OCI-LY7 (cell line): ENCODE data around the gene GLB1L3. TPM values are rescaled to one million over a fixed set of nuclear protein-coding genes. Genes with fewer than 3 reads are reported as not detected.

Experiments used
- BruUV-seq: library from RNA; stranded (reverse); fragments of 400-500 nt; replicated peaks from 2 replicates; lab custom pipeline; 2021; lab: Mats Ljungman, UMichigan
- CTCF ChIA-PET: fragments of 300-600 bp; sonication (Branson Sonifier 250); formaldehyde crosslinking; loops from one replicate; lab custom pipeline; 2022; ENCODE audit warnings: antibody characterized with exemption; ENCODE audit not compliant: unreplicated experiment; lab: Charles Lee
- POLR2A ChIA-PET: fragments of 300-600 bp; sonication (Branson Sonifier 250); formaldehyde crosslinking; loops from one replicate; lab custom pipeline; 2022; ENCODE audit warnings: antibody characterized with exemption; lab: Charles Lee
- DNase-seq: peaks from one replicate; pipeline ENCODE4 v3.0.0-alpha.2; 2015; ENCODE audit warnings: low spot score
- H2AFZ ChIP-seq: fragments of 200-600 bp; sonication (generic), shearing (Covaris generic); 2 replicates; pipeline ENCODE4 v1.6.1; 2014; ENCODE audit warnings: mild to moderate bottlenecking, antibody characterized with exemption, low read length, moderate library complexity
- H3K27ac ChIP-seq: fragments of 200-600 bp; sonication (generic); 2 replicates; pipeline ENCODE4 v1.5.1; 2014; ENCODE audit warnings: mixed run types, low read depth, mild to moderate bottlenecking, moderate library complexity, low read length, inconsistent platforms; ENCODE audit not compliant: poor library complexity, severe bottlenecking
- H3K36me3 ChIP-seq: fragments of 200-600 bp; sonication (generic); 2 replicates; pipeline ENCODE4 v1.6.1; 2014; ENCODE audit warnings: mild to moderate bottlenecking, antibody characterized with exemption, low read length, moderate library complexity, mixed read lengths; ENCODE audit not compliant: insufficient read depth
- H3K4me1 ChIP-seq: fragments of 200-600 bp; sonication (generic); 2 replicates; pipeline ENCODE4 v1.5.1; 2014; ENCODE audit warnings: mild to moderate bottlenecking, low read length; ENCODE audit not compliant: insufficient read depth, poor library complexity, severe bottlenecking
- H3K4me2 ChIP-seq: fragments of 200-600 bp; sonication (generic); 2 replicates; pipeline ENCODE4 v1.6.1; 2014; ENCODE audit warnings: mild to moderate bottlenecking, low read length
- H3K4me3 ChIP-seq: fragments of 200-600 bp; sonication (generic); 2 replicates; pipeline ENCODE4 v1.5.1; 2014; ENCODE audit warnings: mild to moderate bottlenecking, low read depth, low read length; ENCODE audit not compliant: poor library complexity, severe bottlenecking
- H3K79me2 ChIP-seq: fragments of 200-600 bp; sonication (generic); 2 replicates; pipeline ENCODE4 v1.6.1; 2016; ENCODE audit warnings: low read depth, mild to moderate bottlenecking, low read length, moderate library complexity, mixed read lengths; ENCODE audit not compliant: insufficient read depth
- H3K9me2 ChIP-seq: fragments of 200-600 bp; sonication (generic); 2 replicates; pipeline ENCODE4 v1.6.1; 2016; ENCODE audit warnings: mild to moderate bottlenecking, low read length, mixed read lengths; ENCODE audit not compliant: insufficient read depth
- H3K9me3 ChIP-seq: fragments of 200-600 bp; sonication (generic); 2 replicates; pipeline ENCODE4 v1.6.1; 2014; ENCODE audit warnings: mild to moderate bottlenecking, mixed run types, low read length, mixed read lengths
- H4K20me1 ChIP-seq: fragments of 200-600 bp; sonication (generic); 2 replicates; pipeline ENCODE4 v1.6.1; 2014; ENCODE audit warnings: mild to moderate bottlenecking, antibody characterized with exemption, low read length, moderate library complexity, mixed read lengths; ENCODE audit not compliant: insufficient read depth
- EZH2phosphoT487 ChIP-seq: fragments of 200-600 bp; sonication (generic); IDR thresholded peaks from 2 replicates; pipeline ENCODE4 v1.6.1; 2018; ENCODE audit warnings: low read depth, borderline replicate concordance, mild to moderate bottlenecking, mixed run types, antibody characterized with exemption, low read length, moderate library complexity, mixed read lengths
- intact Hi-C: fragments of 100-400 bp; cut with micrococcal nuclease; formaldehyde crosslinking; loops from one replicate; pipeline ENCODE4 v1.10.0; 2022; ENCODE audit not compliant: unreplicated experiment
- total RNA-seq, 2 experiments: library from RNA; depleted of rRNA in 1 of 2; stranded (reverse); fragments of >200 nt in 1 of 2; shearing (Covaris generic) in 1 of 2; gene quantifications; 2 replicates each; pipeline ENCODE4 v1.2.3, GENCODE V29; 2014 to 2022
- TF ChIP-seq, protein P1 (sequence below): fragments of 200-600 bp; sonication (generic); conservative IDR thresholded peaks from 2 replicates; pipeline ENCODE4 v1.5.1; 2014; ENCODE audit warnings: mild to moderate bottlenecking, antibody characterized with exemption, low read length, moderate library complexity, mixed read lengths

Gene GLB1L3
- total RNA-seq, 2 experiments from 2014 or later = not detected

DNA sequence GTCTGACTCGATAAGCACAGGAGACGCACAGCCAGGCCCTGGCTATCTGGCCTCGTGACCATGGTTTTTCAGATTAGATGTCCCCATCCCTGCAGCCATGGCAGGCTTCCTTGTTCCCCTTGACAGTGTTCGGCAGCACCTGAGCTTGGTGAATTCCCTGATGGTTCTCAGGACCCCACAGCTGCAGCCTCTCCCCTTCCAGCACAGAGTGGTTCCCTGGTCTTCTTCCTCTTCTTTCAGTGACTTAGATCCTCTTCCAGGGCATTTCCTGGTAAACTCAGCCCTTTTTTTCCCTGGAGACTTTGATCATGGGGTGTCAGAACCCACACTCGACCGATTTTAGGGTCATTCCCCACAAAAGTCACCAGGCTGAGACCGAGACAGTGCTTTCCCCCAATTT is 14.5 kb downstream of the GLB1L3 start:
- Histone ChIP-seq H3K9me2 (no peaks in the 10 kb centered on the region), H3K36me3 (no peaks in the 10 kb centered on the region), H2AFZ (no peak overlapping the region), H3K27ac (no peak overlapping the region), H3K9me3 (no peaks in the 10 kb centered on the region), H3K4me2 (no peak overlapping the region), H3K79me2 (no peaks in the 10 kb centered on the region), H3K4me3 (no peak overlapping the region), H4K20me1 (no peaks in the 10 kb centered on the region), H3K4me1 (no peaks in the 10 kb centered on the region)
- intact Hi-C loops = no loop called here
- no peak for DNase-seq
- POLR2A ChIA-PET = no interaction called here
- TF ChIP-seq, protein P1, sequence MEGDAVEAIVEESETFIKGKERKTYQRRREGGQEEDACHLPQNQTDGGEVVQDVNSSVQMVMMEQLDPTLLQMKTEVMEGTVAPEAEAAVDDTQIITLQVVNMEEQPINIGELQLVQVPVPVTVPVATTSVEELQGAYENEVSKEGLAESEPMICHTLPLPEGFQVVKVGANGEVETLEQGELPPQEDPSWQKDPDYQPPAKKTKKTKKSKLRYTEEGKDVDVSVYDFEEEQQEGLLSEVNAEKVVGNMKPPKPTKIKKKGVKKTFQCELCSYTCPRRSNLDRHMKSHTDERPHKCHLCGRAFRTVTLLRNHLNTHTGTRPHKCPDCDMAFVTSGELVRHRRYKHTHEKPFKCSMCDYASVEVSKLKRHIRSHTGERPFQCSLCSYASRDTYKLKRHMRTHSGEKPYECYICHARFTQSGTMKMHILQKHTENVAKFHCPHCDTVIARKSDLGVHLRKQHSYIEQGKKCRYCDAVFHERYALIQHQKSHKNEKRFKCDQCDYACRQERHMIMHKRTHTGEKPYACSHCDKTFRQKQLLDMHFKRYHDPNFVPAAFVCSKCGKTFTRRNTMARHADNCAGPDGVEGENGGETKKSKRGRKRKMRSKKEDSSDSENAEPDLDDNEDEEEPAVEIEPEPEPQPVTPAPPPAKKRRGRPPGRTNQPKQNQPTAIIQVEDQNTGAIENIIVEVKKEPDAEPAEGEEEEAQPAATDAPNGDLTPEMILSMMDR = no peak
- TF ChIP-seq EZH2phosphoT487 = no peak
- CTCF ChIA-PET = no interaction called here
- BruUV-seq = no TSS peak

DNA sequence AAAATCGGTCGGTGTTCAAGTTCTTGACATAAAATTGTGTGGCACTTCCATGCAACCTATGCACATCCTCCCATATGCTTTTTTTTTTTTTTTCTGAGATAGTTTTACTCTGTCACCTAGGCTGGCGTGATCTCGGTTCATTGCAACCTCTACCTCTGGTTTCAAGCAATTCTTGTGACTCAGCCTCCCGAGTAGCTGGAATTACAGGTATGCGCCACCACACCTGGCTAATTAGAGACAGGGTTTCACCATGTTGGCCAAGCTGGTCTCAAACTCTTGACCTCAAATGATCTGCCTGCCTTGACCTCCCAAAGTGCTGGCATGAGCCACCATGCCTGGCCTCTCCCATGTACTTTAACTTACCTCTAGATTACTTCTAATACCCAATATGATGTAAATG is 15.0 kb downstream of the GLB1L3 start:
- Histone ChIP-seq H3K4me3 (no peak overlapping the region), H3K9me2 (no peaks in the 10 kb centered on the region), H3K79me2 (no peaks in the 10 kb centered on the region), H3K4me2 (no peak overlapping the region), H3K4me1 (no peaks in the 10 kb centered on the region), H4K20me1 (no peaks in the 10 kb centered on the region), H3K36me3 (no peaks in the 10 kb centered on the region), H3K27ac (no peak overlapping the region), H3K9me3 (no peaks in the 10 kb centered on the region), H2AFZ (no peak overlapping the region)
- DNase-seq = no peak
- ChIA-PET CTCF (no interaction called here), POLR2A (interaction anchor here (0.6 to 0.7 kb wide), 3 partner anchors 19 to 301 kb away, joined by 3 to 5 read pairs (median 4); no protein-coding TSS in a partner anchor)
- intact Hi-C loops = no loop called here
- no peak for TF ChIP-seq EZH2phosphoT487
- TF ChIP-seq, protein P1 = no peak
- no TSS peak for BruUV-seq

DNA sequence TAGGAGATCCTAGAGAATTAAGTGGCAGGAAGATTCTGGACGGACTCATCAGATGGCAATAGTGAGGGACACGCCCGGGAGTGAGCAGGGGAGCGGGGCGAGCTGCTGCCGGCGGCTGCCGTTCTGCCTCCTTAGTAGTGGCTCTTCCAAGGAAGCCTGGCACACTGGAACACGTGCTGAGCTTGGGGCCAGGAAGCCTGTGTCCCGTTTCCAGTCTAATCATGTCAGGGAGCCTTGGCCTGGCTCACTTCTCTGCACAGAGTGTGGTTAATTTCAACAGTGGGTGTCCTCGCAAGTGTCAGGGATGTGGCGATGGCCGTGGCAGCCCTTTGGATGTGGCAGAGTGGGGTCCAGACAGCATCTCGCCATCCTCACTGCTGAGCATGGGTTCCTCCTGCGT is 16.5 kb downstream of the GLB1L3 start:
- ChIA-PET POLR2A (interaction anchor here (0.6 kb wide), 1 partner anchor 117 kb away, joined by 3 read pairs; no protein-coding TSS in a partner anchor), CTCF (no interaction called here)
- TF ChIP-seq EZH2phosphoT487 = no peak
- TF ChIP-seq, protein P1 = no peak

More for the DNA sequence above, 16.5 kb downstream of the GLB1L3 start:
- H3K9me3 ChIP-seq = no peaks in the 10 kb centered on the region
- H3K4me3 ChIP-seq = no peak overlapping the region
- no peak for DNase-seq
- H2AFZ ChIP-seq = no peak overlapping the region
- no TSS peak for BruUV-seq
- H3K4me1 ChIP-seq = no peaks in the 10 kb centered on the region
- intact Hi-C loops = no loop called here
- no peaks in the 10 kb centered on the region for H4K20me1 ChIP-seq
- H3K9me2 ChIP-seq = no peaks in the 10 kb centered on the region
- no peaks in the 10 kb centered on the region for H3K79me2 ChIP-seq
- no peaks in the 10 kb centered on the region for H3K36me3 ChIP-seq
- no peak overlapping the region for H3K4me2 ChIP-seq
- H3K27ac ChIP-seq = no peak overlapping the region
